H1 (cell line): ENCODE measurements around the gene CLCF1. TPM values are rescaled to one million over a fixed set of nuclear protein-coding genes. Genes with fewer than 3 reads are reported as not detected.

Experiments
- CEBPB ChIP-seq: IDR thresholded peaks from 2 replicates; pipeline ENCODE4 v1.6.1; 2012; ENCODE audit warnings: low read depth, low read length
- HDAC6 ChIP-seq: IDR thresholded peaks from one replicate; pipeline ENCODE4 v1.7.1; 2012; ENCODE audit warnings: low read depth, mild to moderate bottlenecking, inconsistent platforms, low read length, moderate library complexity
- JUN ChIP-seq: IDR thresholded peaks from 2 replicates; pipeline ENCODE4 v1.6.1; 2011; ENCODE audit warnings: low read depth, mild to moderate bottlenecking, improper control_type of control experiment, low read length
- KDM5A ChIP-seq: fragments of 200-600 bp; IDR thresholded peaks from 2 replicates; pipeline ENCODE4 v1.7.1; 2012; ENCODE audit warnings: mild to moderate bottlenecking, low read length, inconsistent platforms, mixed read lengths
- RNF2 ChIP-seq: fragments of 200-900, 300-1000 bp; sonication (generic); IDR thresholded peaks from 2 replicates; pipeline ENCODE4 v1.7.1; 2016; ENCODE audit warnings: borderline replicate concordance, low read depth, mild to moderate bottlenecking, antibody characterized with exemption, low read length; ENCODE audit not compliant: poor library complexity, severe bottlenecking; ENCODE audit errors: missing control alignments
- SIX5 ChIP-seq: IDR thresholded peaks from 2 replicates; pipeline ENCODE4 v1.6.1; 2011; ENCODE audit warnings: mild to moderate bottlenecking, low read depth, low read length
- SUZ12 ChIP-seq: fragments of 200-600 bp; sonication (generic); IDR thresholded peaks from 2 replicates; pipeline ENCODE4 v1.6.1; 2012; ENCODE audit warnings: mild to moderate bottlenecking, inconsistent platforms, low read length, moderate library complexity, mixed read lengths
- TAF1 ChIP-seq: IDR thresholded peaks from 2 replicates; pipeline ENCODE4 v1.6.1; 2011; ENCODE audit warnings: mild to moderate bottlenecking, low read depth, low read length
- polyA plus RNA-seq, 7 experiments: library from polyadenylated mRNA; depleted of rRNA in 3 of 7; stranded (reverse) in 5 of 7; unstranded in 2 of 7; fragments of >200 nt in 5 of 7; fragments of 200-250 nt in 2 of 7; gene quantifications; 1 replicate in 5 of 7; 2 replicates in 1 of 7; 4 replicates in 1 of 7; pipeline versions ENCODE4 v1.2.1 to v1.2.3, GENCODE V29; 2011 to 2013; ENCODE audit warnings: missing spikeins in 2 of 7, mixed read lengths in 2 of 7
- total RNA-seq: library from RNA; stranded (reverse); fragmentation: NEBNext Ultra II Directional; extraction: Animal tissue kit (Norgen Biotek cat#: 25700); gene quantifications from 2 replicates; pipeline ENCODE4 v1.2.1, GENCODE V29; 2021
- TF ChIP-seq, protein P1 (sequence below): fragments of 300-600 bp; sonication (generic); IDR thresholded peaks from 2 replicates; pipeline ENCODE4 v1.7.1; 2012; ENCODE audit warnings: low read length, moderate library complexity, mild to moderate bottlenecking, inconsistent platforms; ENCODE audit not compliant: insufficient replicate concordance

CLCF1 gene
- total and polyA plus RNA-seq, 2 of the 8 experiments (the other 6 are each of a cell fraction or from before 2014, with no cell fraction given), result 0.32 to 1.2 TPM

DNA sequence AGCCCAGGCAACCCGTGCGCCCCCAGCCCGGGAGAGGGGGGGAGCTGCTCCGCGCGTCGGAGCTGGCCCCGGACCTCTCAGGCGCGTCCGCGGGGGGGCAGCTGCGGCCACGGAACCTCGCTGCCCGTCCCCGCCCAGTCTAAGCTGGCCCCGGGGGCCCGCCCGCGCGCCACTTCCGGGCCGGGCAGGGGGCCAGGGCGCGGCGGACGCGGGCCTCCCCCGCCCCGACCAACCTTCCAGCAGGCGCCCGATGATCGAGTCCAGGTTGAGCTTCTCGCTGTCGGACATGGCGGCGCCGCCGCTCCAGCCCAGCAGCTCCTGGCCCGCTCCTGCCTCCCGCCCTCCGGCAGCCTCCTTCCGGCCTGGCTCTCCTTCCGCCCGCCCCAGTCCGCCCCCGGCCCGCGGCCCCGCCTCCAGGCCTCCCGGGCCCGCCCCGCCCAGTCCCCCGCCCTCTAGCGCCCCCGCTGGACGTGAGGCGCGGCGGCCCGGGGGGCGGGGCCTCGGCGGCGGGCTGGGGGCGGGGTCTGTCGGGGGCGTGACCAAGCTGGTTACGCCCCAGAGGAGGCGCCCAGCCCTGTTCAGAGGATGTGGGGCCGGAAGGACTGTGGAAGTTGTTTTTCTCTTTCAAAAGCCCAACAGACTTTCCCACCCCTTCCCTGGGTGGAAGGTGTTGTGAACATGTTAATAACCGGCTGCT is 28.2 kb upstream of the CLCF1 start, which contains the start of gene PPP1CA (continued):
- TF ChIP-seq, protein P1, sequence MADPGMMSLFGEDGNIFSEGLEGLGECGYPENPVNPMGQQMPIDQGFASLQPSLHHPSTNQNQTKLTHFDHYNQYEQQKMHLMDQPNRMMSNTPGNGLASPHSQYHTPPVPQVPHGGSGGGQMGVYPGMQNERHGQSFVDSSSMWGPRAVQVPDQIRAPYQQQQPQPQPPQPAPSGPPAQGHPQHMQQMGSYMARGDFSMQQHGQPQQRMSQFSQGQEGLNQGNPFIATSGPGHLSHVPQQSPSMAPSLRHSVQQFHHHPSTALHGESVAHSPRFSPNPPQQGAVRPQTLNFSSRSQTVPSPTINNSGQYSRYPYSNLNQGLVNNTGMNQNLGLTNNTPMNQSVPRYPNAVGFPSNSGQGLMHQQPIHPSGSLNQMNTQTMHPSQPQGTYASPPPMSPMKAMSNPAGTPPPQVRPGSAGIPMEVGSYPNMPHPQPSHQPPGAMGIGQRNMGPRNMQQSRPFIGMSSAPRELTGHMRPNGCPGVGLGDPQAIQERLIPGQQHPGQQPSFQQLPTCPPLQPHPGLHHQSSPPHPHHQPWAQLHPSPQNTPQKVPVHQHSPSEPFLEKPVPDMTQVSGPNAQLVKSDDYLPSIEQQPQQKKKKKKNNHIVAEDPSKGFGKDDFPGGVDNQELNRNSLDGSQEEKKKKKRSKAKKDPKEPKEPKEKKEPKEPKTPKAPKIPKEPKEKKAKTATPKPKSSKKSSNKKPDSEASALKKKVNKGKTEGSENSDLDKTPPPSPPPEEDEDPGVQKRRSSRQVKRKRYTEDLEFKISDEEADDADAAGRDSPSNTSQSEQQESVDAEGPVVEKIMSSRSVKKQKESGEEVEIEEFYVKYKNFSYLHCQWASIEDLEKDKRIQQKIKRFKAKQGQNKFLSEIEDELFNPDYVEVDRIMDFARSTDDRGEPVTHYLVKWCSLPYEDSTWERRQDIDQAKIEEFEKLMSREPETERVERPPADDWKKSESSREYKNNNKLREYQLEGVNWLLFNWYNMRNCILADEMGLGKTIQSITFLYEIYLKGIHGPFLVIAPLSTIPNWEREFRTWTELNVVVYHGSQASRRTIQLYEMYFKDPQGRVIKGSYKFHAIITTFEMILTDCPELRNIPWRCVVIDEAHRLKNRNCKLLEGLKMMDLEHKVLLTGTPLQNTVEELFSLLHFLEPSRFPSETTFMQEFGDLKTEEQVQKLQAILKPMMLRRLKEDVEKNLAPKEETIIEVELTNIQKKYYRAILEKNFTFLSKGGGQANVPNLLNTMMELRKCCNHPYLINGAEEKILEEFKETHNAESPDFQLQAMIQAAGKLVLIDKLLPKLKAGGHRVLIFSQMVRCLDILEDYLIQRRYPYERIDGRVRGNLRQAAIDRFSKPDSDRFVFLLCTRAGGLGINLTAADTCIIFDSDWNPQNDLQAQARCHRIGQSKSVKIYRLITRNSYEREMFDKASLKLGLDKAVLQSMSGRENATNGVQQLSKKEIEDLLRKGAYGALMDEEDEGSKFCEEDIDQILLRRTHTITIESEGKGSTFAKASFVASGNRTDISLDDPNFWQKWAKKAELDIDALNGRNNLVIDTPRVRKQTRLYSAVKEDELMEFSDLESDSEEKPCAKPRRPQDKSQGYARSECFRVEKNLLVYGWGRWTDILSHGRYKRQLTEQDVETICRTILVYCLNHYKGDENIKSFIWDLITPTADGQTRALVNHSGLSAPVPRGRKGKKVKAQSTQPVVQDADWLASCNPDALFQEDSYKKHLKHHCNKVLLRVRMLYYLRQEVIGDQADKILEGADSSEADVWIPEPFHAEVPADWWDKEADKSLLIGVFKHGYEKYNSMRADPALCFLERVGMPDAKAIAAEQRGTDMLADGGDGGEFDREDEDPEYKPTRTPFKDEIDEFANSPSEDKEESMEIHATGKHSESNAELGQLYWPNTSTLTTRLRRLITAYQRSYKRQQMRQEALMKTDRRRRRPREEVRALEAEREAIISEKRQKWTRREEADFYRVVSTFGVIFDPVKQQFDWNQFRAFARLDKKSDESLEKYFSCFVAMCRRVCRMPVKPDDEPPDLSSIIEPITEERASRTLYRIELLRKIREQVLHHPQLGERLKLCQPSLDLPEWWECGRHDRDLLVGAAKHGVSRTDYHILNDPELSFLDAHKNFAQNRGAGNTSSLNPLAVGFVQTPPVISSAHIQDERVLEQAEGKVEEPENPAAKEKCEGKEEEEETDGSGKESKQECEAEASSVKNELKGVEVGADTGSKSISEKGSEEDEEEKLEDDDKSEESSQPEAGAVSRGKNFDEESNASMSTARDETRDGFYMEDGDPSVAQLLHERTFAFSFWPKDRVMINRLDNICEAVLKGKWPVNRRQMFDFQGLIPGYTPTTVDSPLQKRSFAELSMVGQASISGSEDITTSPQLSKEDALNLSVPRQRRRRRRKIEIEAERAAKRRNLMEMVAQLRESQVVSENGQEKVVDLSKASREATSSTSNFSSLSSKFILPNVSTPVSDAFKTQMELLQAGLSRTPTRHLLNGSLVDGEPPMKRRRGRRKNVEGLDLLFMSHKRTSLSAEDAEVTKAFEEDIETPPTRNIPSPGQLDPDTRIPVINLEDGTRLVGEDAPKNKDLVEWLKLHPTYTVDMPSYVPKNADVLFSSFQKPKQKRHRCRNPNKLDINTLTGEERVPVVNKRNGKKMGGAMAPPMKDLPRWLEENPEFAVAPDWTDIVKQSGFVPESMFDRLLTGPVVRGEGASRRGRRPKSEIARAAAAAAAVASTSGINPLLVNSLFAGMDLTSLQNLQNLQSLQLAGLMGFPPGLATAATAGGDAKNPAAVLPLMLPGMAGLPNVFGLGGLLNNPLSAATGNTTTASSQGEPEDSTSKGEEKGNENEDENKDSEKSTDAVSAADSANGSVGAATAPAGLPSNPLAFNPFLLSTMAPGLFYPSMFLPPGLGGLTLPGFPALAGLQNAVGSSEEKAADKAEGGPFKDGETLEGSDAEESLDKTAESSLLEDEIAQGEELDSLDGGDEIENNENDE, result no peak
- TF ChIP-seq RNF2, result no peak
- no peak for TF ChIP-seq JUN
- no peak for TF ChIP-seq KDM5A
- TF ChIP-seq TAF1, result peak; percentile 74
- no peak for TF ChIP-seq CEBPB
- no peak for TF ChIP-seq SIX5
- TF ChIP-seq SUZ12, result no peak
- TF ChIP-seq HDAC6, result no peak
